Measurements from ENCODE around the gene TOP1.
"Not testable (repeated sequence)": the region's sequence is repeated elsewhere in the genome, so short reads cannot be mapped to it uniquely, and the experiment has no call there.

The TOP1 gene

DNA sequence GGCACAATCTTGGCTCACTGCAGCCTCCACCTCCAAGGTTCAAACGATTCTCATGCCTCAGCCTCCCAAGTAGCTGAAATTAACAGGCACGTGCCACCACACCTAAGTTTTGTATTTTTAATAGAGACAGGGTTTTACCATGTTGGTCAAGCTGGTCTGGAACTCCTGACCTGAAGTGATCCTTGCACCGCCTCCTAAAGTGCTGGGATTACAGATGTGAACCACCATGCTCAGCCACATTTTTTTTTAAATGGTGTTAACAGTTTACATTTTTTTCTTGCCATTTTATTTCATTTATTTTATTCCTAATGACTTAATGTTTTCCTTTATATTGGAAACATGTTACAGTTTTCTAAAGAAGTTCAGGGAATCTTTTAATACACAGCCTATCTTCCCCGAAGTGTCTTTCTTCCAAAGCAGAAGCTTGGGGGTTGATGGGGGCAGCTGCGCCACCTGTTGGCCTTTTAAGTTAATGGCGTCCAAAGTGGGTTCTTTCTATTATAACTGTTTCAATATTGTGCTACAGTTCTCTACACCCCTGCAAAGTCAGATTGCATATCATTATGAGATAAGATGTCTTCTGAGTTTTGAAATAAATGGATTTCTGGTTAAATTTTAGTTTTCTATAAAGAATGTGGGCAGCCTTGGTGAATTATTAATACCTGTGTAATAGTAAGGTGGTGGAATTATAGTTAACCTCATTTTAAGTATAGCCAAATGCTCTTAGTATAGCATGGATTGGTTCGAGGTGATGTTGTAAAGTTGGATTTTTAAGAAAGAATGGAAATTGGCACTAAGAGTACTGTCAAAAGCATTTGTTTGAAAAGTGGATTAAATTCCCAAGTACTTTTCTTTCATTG is 66.7 kb downstream of the TOP1 start:
- peak; percentile 47 to 79 (median 51) for DNase-seq

DNA sequence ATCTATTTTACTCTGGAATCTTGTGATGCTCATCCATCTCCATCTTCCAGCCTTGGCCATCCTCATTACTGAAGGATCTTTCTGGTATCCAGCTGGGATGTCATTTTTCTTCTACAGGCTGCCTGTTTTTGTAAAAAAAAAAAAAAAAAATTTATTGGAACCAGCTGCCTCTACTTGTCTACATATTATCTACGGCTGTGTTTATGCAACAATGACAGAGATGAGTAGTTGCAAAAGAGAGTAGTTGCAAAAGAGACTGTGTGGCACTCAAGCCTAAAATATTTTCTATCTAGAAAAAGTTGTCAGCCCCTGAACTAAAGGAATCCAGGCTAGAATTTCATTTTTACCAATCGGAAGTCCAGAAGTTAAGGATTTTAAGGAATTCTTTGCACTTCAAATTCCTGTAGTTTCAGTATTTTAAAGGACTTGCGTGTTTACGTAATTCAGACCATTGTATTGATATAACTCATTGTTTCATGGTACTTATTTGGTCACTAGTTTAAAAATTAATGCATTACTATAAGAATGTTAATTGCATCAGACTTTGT is 70.2 kb downstream of the TOP1 start:
- no peak for DNase-seq

- DNase-seq, result no peak
Observed at GRCh38 chr20:41100001-41100480, 71.4 kb downstream of the TOP1 start.

- no peak for DNase-seq
Observed at GRCh38 chr20:41101660-41102059, 73.0 kb downstream of the TOP1 start.

- DNase-seq, result no peak
Observed at GRCh38 chr20:41108531-41108930, 79.9 kb downstream of the TOP1 start.

GRCh38 chr20:41110012-41110411 is 81.4 kb downstream of the TOP1 start:
- no peak for DNase-seq

GRCh38 chr20:41110930-41111577 is 82.4 kb downstream of the TOP1 start:
- DNase-seq, result no peak

- DNase-seq, result no peak
Observed at GRCh38 chr20:41111578-41111951, 82.9 kb downstream of the TOP1 start.

DNA sequence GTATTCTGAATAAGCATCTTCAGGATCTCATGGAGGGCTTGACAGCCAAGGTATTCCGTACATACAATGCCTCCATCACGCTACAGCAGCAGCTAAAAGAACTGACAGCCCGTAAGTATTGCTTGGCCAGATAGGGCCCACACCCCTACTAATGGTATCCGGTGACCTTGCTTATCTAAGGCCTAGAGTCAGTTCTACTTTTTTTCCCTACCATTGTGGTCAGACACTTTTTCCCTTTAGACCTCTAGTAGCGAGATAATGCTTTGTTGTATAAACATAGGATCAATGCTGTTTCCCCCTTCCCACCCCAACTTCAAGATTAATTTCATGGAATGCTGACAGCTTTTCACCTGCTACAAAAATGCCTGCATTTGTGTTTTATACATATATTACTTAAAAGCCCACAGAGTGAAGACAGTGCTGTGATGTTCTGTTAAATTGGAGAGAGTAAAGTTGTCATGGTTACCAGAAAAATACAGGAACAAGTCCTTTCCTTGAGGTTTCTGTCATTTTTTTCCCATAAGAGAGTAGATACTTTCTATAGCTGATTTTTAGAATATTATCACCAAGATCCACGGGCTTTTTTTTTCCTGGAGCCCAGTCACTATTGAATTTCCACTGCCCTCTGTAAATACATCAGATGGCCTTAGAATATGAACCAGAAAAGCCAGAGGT is 87.8 kb downstream of the TOP1 start:
- no peak for DNase-seq

- not testable (repeated sequence) for DNase-seq
Observed at GRCh38 chr20:41118159-41118558, 89.5 kb downstream of the TOP1 start.

DNA sequence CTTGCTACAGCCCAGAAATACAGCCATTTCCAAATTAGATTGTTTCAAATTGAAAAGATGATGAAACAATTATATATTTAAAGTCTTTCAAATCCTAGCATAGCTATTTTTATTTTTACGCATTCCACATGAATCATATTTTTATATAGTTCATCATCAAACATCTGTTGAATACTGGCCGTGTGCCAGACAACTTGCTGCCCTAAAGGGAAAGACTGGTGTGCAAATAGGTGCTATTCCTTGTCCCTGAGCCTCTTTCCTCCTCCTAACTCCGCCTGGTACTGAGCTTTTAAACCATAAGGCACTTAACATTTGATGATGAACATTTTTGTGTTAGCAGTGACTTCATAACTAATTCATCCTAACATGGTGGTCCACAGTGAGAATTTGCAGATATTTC is 90.0 kb downstream of the TOP1 start:
- no peak for DNase-seq

DNA sequence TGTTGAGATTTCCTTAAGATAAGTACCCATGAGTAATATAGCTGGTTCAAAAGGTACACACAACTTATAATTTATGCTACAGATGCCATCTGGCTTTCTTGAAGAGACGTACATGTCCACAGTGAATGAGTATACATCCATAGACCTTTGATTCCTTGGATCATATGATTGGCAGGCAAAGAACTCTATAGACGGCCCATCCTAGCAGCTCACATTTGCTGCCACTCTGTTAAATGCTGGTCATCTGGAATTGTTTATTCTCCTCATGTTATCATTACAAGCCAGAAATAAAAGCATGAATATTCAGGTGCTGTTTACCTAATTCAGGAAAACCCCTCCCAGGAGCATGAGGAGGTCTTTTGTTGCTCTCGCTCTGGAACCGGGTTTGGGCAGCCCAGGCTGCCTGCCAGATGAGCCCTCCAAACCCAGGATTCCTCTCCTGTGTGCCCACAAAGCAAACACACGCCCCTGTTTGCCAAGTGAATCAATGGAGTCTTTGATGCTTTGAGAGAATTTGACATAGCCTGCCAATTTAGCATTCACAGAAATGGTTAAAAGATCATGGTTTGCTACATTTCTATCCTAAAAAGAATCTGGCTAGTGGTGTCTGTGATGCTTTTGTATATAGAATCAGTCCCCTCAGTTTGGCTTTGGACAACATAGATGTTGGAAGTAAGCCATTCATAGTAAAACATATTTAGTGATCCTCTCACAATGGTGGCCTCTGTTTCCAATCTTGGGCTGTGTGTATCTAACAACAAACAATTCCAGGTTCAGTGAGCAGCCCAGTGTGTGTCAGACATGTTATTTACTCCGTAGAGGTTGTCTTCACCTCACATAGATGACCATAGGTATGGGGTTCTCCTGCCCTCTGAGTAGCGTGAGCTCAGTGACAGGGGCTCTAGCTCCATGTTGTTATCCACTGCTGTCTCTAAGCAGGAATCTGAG is 91.3 kb downstream of the TOP1 start:
- no peak for DNase-seq

DNA sequence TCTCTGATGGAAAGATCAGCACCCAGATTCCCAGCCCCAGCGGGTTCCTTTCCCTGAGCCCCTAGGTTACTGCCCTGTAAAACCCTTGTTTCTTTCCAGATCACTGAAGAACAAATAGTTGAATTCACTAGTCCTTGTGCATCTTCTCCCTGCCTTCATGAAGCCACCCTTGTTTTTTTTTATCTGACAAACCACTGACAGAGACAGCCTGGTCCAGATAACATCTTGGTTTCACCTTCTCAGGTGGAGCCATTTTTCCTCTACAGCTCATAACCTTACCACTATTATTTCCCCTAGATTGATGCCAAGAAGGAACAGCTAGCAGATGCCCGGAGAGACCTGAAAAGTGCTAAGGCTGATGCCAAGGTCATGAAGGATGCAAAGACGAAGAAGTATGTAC is 92.8 kb downstream of the TOP1 start:
- DNase-seq, result no peak

GRCh38 chr20:41123631-41124030 is 95.0 kb downstream of the TOP1 start:
- DNase-seq, result no peak

DNA sequence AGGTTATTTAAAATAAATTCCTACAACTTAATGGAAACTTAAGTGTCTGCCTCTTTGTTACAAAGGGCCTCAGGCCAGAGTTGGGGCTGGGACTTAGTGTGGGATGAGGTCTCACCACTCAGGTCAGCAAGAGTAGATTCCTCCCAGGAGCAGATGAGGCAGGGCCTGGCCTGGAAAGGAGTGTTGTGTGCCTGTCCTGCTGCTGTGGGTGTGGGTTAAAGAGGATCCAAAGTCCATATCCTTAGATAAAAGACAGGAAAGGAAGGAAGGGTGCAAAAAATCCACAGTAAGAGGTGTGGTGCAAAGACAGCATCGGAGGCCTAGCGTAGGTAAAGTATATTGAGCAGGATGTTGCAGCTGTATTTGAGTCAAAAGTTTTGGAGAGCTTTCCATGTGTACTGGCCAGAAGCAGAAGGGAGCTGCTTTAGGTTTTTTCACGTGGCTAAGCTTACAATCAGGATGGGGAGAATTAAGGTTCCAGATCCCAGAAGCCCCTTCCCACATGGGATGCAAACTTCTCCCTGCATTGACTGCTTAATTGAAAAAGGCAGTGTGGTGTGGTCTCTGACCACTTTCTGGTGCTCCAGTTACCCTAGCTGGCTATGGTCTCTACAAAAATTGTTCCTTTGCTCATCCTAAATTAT is 96.0 kb downstream of the TOP1 start:
- DNase-seq, result no peak

GRCh38 chr20:41125530-41126457 is 97.2 kb downstream of the TOP1 start:
- DNase-seq, result no peak

DNA sequence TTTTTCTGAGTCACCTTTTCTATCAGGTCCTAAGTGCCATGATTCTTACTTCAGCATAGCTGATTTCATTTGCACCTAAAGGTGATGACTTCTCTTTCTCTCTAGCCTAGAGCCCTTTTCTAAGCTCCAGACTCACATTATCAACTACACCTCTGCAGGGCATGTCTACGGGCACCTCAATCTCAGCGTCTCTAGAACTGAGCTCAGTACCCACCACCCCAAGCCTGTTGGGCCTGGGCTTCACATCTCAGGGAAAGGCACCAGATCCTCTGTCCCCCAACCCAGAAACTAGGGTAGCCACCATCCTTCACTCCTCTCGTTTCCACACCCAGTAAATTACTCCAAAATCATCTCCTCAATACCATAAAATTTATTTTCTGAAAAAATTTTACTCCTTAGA is 98.1 kb downstream of the TOP1 start:
- no peak for DNase-seq

GRCh38 chr20:41128317-41128716 is 99.7 kb downstream of the TOP1 start:
- not testable (repeated sequence) for DNase-seq

- DNase-seq, result no peak
Observed at GRCh38 chr20:41131594-41132387, 103.2 kb downstream of the TOP1 start.

- not testable (repeated sequence) for DNase-seq
Observed at GRCh38 chr20:41132388-41132775, 103.8 kb downstream of the TOP1 start.
